HEK293 (cell line): ENCODE results near the gene MSI2.

Experiments
- CTCF ChIA-PET: fragments of 350-600 bp; formaldehyde crosslinking; extraction: SDS; loops from one replicate; lab custom pipeline; 2021; ENCODE audit warnings: antibody characterized with exemption; lab: Yijun Ruan, JAX
- POLR2A ChIA-PET: fragments of 300-600 bp; formaldehyde crosslinking; extraction: SDS; loops from one replicate; lab custom pipeline; 2020; ENCODE audit warnings: antibody characterized with exemption, inconsistent platforms; lab: Yijun Ruan, JAX
- H3K27ac ChIP-seq: fragments of 200-500 bp; sonication (Bioruptor generic); 2 replicates; pipeline ENCODE4 v1.5.1; 2014; ENCODE audit warnings: low read depth, low read length, control low read depth, inconsistent platforms; ENCODE audit errors: extremely low read depth
- H3K36me3 ChIP-seq, 2 experiments: fragments of 200-500 bp in 1 of 2; sonication (Bioruptor generic) in 1 of 2; 1 replicate in 1 of 2; 2 replicates in 1 of 2; pipeline ENCODE4 v1.5.1; 2014 to 2017; ENCODE audit warnings: inconsistent platforms in 2 of 2, low read length in 2 of 2; ENCODE audit not compliant: control insufficient read depth in 2 of 2, insufficient read depth in 1 of 2
- H3K4me1 ChIP-seq: fragments of 200-500 bp; sonication (Bioruptor generic); 2 replicates; pipeline ENCODE4 v1.5.1; 2014; ENCODE audit warnings: mild to moderate bottlenecking, low read length, inconsistent platforms; ENCODE audit not compliant: control insufficient read depth, insufficient read depth
- H3K4me3 ChIP-seq: 2 replicates; pipeline ENCODE4 v1.5.1; 2011; ENCODE audit warnings: low read depth, mild to moderate bottlenecking, control low read depth, low read length, moderate library complexity
- H3K9me3 ChIP-seq: fragments of 200-500 bp; sonication (Bioruptor generic); 2 replicates; pipeline ENCODE4 v1.5.1; 2014; ENCODE audit warnings: low read depth, low read length, inconsistent platforms; ENCODE audit not compliant: control insufficient read depth, insufficient read depth
- AEBP2 ChIP-seq: fragments of 450-650 bp; formaldehyde crosslinking; IDR thresholded peaks from 2 replicates; pipeline ENCODE4 v1.5.1; 2016; ENCODE audit warnings: missing biosample characterization, missing genetic modification characterization, borderline replicate concordance
- GFI1B ChIP-seq: fragments of 450-650 bp; formaldehyde crosslinking; IDR thresholded peaks from 2 replicates; pipeline ENCODE4 v1.5.1; 2016; ENCODE audit warnings: missing biosample characterization, missing genetic modification characterization
- GLI2 ChIP-seq: fragments of 450-650 bp; formaldehyde crosslinking; IDR thresholded peaks from 2 replicates; pipeline ENCODE4; 2017; ENCODE audit warnings: missing biosample characterization, missing genetic modification characterization, low read depth, borderline replicate concordance
- HOXC10 ChIP-seq: sonication (generic); formaldehyde crosslinking; IDR thresholded peaks from 2 replicates; pipeline ENCODE4 v1.8.1; 2023; ENCODE audit warnings: mild to moderate bottlenecking, missing genetic modification reagents
- KLF16 ChIP-seq: fragments of 450-650 bp; formaldehyde crosslinking; IDR thresholded peaks from 2 replicates; pipeline ENCODE4 v1.5.1; 2017; ENCODE audit warnings: missing biosample characterization, missing genetic modification characterization
- SP7 ChIP-seq: fragments of 450-650 bp; formaldehyde crosslinking; IDR thresholded peaks from 2 replicates; pipeline ENCODE4 v1.5.1; 2016; ENCODE audit warnings: missing biosample characterization, missing genetic modification characterization
- TRIM28 ChIP-seq: IDR thresholded peaks from 2 replicates; pipeline ENCODE4 v1.6.1; 2011; ENCODE audit warnings: low read length, control low read depth, borderline replicate concordance
- ZBTB21 ChIP-seq: fragments of 450-650 bp; formaldehyde crosslinking; IDR thresholded peaks from 2 replicates; pipeline ENCODE4 v1.5.1; 2017; ENCODE audit warnings: missing biosample characterization, missing genetic modification characterization
- ZBTB7A ChIP-seq: fragments of 450-650 bp; formaldehyde crosslinking; IDR thresholded peaks from 2 replicates; pipeline ENCODE4 v1.5.1; 2016; ENCODE audit warnings: low read depth, missing biosample characterization, missing genetic modification characterization
- ZEB2 ChIP-seq: fragments of 450-650 bp; formaldehyde crosslinking; IDR thresholded peaks from 2 replicates; pipeline ENCODE4 v1.5.1; 2016; ENCODE audit warnings: missing biosample characterization, missing genetic modification characterization
- ZIC2 ChIP-seq: fragments of 450-650 bp; formaldehyde crosslinking; IDR thresholded peaks from 2 replicates; pipeline ENCODE4 v1.5.1; 2016; ENCODE audit warnings: missing biosample characterization, missing genetic modification characterization
- ZNF23 ChIP-seq: fragments of 450-650 bp; formaldehyde crosslinking; IDR thresholded peaks from 2 replicates; pipeline ENCODE4 v1.5.1; 2016; ENCODE audit warnings: missing biosample characterization, missing genetic modification characterization, borderline replicate concordance
- ZNF239 ChIP-seq: fragments of 450-650 bp; formaldehyde crosslinking; IDR thresholded peaks from 2 replicates; pipeline ENCODE4 v1.5.1; 2016; ENCODE audit warnings: missing biosample characterization, missing genetic modification characterization
- ZNF274 ChIP-seq, 2 experiments: fragments of 200-500 bp in 1 of 2; fragments of 450-650 bp in 1 of 2; sonication (Bioruptor generic) in 1 of 2; formaldehyde crosslinking in 1 of 2; IDR thresholded peaks; 2 replicates each; pipeline versions ENCODE4 v1.5.1 to v1.6.1; 2014 to 2016; ENCODE audit warnings: borderline replicate concordance in 1 of 2, inconsistent platforms in 1 of 2, low read length in 1 of 2, missing biosample characterization in 1 of 2, missing genetic modification characterization in 1 of 2
- ZNF302 ChIP-seq: fragments of 450-650 bp; formaldehyde crosslinking; IDR thresholded peaks from 2 replicates; pipeline ENCODE4 v1.5.1; 2016; ENCODE audit warnings: missing biosample characterization, missing genetic modification characterization, low read depth
- ZNF423 ChIP-seq: fragments of 450-650 bp; formaldehyde crosslinking; IDR thresholded peaks from 2 replicates; pipeline ENCODE4 v1.5.1; 2016; ENCODE audit warnings: missing biosample characterization, missing genetic modification characterization
- ZNF473 ChIP-seq: fragments of 450-650 bp; formaldehyde crosslinking; IDR thresholded peaks from 2 replicates; pipeline ENCODE4 v1.5.1; 2017; ENCODE audit warnings: missing biosample characterization, missing genetic modification characterization
- ZNF48 ChIP-seq: fragments of 450-650 bp; formaldehyde crosslinking; IDR thresholded peaks from 2 replicates; pipeline ENCODE4 v1.5.1; 2016; ENCODE audit warnings: missing biosample characterization, missing genetic modification characterization
- ZNF488 ChIP-seq: fragments of 450-650 bp; formaldehyde crosslinking; IDR thresholded peaks from 2 replicates; pipeline ENCODE4 v1.5.1; 2016; ENCODE audit warnings: missing biosample characterization, missing genetic modification characterization
- ZNF514 ChIP-seq: fragments of 450-650 bp; formaldehyde crosslinking; IDR thresholded peaks from 2 replicates; pipeline ENCODE4 v1.5.1; 2016; ENCODE audit warnings: missing biosample characterization, missing genetic modification characterization
- ZNF621 ChIP-seq: fragments of 450-650 bp; formaldehyde crosslinking; IDR thresholded peaks from 2 replicates; pipeline ENCODE4 v1.5.1; 2017; ENCODE audit warnings: missing biosample characterization, missing genetic modification characterization
- ZNF658 ChIP-seq: fragments of 450-650 bp; formaldehyde crosslinking; IDR thresholded peaks from 2 replicates; pipeline ENCODE4; 2016; ENCODE audit warnings: missing biosample characterization, missing genetic modification characterization
- ZNF677 ChIP-seq: fragments of 450-650 bp; IDR thresholded peaks from 2 replicates; pipeline ENCODE4 v1.5.0; 2018; ENCODE audit warnings: missing biosample characterization, mild to moderate bottlenecking, missing genetic modification characterization, moderate library complexity
- ZNF76 ChIP-seq: fragments of 450-650 bp; formaldehyde crosslinking; IDR thresholded peaks from 2 replicates; pipeline ENCODE4; 2016; ENCODE audit warnings: low read depth, missing biosample characterization, missing genetic modification characterization, borderline replicate concordance
- TF ChIP-seq, protein P1 (sequence below): fragments of 450-650 bp; formaldehyde crosslinking; IDR thresholded peaks from 2 replicates; pipeline ENCODE4 v1.5.1; 2017; ENCODE audit warnings: missing biosample characterization, missing genetic modification characterization
- TF ChIP-seq, protein P2 (sequence below): fragments of 450-650 bp; formaldehyde crosslinking; IDR thresholded peaks from 2 replicates; pipeline ENCODE4 v1.5.1; 2017; ENCODE audit warnings: missing biosample characterization, missing genetic modification characterization

MSI2 gene

DNA sequence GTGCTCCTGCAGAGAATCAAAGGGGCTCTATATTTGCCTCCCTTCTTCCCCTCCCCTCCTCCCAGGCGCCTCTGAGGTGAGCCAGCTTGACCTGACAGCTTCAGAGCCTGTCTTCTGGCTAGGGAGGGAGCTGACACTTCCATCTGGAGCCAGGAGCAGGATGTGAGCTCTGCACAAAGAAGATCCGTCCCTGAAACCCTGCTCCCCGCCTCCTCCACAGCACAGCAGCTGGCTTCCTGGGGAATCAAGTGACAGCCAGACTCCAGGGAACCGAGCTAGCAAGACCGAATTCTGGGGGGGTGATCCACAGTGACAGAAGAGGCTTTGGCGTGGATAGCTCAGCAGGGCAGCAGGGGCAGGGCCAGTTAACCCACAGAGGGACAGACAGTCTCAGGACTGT is 451.6 kb downstream of the MSI2 start:
- no peak overlapping the region for H3K4me3 ChIP-seq
- CTCF ChIA-PET = interaction anchor here (0.8 to 2.1 kb wide), 5 partner anchors 36 to 463 kb away, joined by 3 to 9 read pairs (median 3); no protein-coding TSS in a partner anchor
- H3K4me1 ChIP-seq = no peaks in the 10 kb centered on the region
- H3K27ac ChIP-seq = no peak overlapping the region
- POLR2A ChIA-PET = no interaction called here
- no peaks in the 10 kb centered on the region for H3K36me3 ChIP-seq
- no peak for TF ChIP-seq ZNF677 (tag by site-specific recombination)
- no peak for TF ChIP-seq ZNF274 (IDR thresholded peaks at IDR 0.05; ENCODE audit: low read length)
- no peak for TF ChIP-seq ZNF274 (tag by site-specific recombination; IDR thresholded peaks at IDR 0.05; ENCODE audit: borderline replicate concordance)
- TF ChIP-seq ZNF514 (tag by site-specific recombination) = no peak
- TF ChIP-seq ZNF76 (tag by site-specific recombination) = no peak
- no peak for TF ChIP-seq ZNF621
- TF ChIP-seq ZBTB7A = no peak
- TF ChIP-seq ZNF23 = no peak
- TF ChIP-seq TRIM28 = no peak
- TF ChIP-seq ZNF473 (tag by site-specific recombination) = no peak
- no peaks in the 10 kb centered on the region for H3K9me3 ChIP-seq

DNA sequence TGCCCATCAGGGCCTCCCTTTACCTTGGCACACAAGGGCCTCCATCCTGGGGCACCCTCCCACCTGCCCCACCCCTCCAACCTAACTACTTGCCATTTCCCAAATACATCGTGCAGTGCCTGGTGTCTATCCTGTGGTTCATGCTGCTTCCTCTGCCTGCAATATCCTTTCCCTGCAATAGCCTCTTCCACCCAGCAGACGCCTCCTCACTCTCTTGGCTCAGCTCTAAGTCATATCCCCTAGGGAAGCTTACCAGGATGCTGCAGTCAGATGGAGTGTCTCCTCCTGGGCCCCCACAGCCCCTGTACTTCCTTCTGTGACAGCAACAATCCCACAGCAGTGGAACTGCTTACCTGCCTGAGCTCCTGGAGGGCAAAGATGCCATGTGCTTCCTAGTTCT is 452.1 kb downstream of the MSI2 start:
- Histone ChIP-seq H3K9me3 (no peaks in the 10 kb centered on the region), H3K4me3 (no peak overlapping the region), H3K4me1 (no peaks in the 10 kb centered on the region), H3K36me3 (no peaks in the 10 kb centered on the region), H3K27ac (no peak overlapping the region)
- CTCF ChIA-PET = interaction anchor here (0.8 to 2.1 kb wide), 5 partner anchors 36 to 406 kb away, joined by 3 to 9 read pairs (median 3); no protein-coding TSS in a partner anchor
- TF ChIP-seq ZEB2 (tag by site-specific recombination) = no peak
- no peak for TF ChIP-seq SP7
- no peak for TF ChIP-seq ZNF239
- no peak for TF ChIP-seq ZNF658 (tag by site-specific recombination)
- TF ChIP-seq GLI2 (tag by site-specific recombination) = no peak
- TF ChIP-seq KLF16 (tag by site-specific recombination) = no peak
- no peak for TF ChIP-seq ZBTB21
- no peak for TF ChIP-seq HOXC10 (CRISPR knock-in tag)
- TF ChIP-seq ZNF488 (tag by site-specific recombination) = no peak
- no peak for TF ChIP-seq ZNF423 (tag by site-specific recombination)
- TF ChIP-seq AEBP2 (tag by site-specific recombination) = no peak
- no peak for TF ChIP-seq ZNF48 (tag by site-specific recombination)
- no peak for TF ChIP-seq GFI1B (tag by site-specific recombination)
- TF ChIP-seq, protein P1, sequence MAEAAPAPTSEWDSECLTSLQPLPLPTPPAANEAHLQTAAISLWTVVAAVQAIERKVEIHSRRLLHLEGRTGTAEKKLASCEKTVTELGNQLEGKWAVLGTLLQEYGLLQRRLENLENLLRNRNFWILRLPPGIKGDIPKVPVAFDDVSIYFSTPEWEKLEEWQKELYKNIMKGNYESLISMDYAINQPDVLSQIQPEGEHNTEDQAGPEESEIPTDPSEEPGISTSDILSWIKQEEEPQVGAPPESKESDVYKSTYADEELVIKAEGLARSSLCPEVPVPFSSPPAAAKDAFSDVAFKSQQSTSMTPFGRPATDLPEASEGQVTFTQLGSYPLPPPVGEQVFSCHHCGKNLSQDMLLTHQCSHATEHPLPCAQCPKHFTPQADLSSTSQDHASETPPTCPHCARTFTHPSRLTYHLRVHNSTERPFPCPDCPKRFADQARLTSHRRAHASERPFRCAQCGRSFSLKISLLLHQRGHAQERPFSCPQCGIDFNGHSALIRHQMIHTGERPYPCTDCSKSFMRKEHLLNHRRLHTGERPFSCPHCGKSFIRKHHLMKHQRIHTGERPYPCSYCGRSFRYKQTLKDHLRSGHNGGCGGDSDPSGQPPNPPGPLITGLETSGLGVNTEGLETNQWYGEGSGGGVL (tag by site-specific recombination) = no peak
- TF ChIP-seq ZIC2 (tag by site-specific recombination) = no peak
- no peak for TF ChIP-seq ZNF302
- TF ChIP-seq, protein P2, sequence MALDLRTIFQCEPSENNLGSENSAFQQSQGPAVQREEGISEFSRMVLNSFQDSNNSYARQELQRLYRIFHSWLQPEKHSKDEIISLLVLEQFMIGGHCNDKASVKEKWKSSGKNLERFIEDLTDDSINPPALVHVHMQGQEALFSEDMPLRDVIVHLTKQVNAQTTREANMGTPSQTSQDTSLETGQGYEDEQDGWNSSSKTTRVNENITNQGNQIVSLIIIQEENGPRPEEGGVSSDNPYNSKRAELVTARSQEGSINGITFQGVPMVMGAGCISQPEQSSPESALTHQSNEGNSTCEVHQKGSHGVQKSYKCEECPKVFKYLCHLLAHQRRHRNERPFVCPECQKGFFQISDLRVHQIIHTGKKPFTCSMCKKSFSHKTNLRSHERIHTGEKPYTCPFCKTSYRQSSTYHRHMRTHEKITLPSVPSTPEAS (tag by site-specific recombination) = no peak
- POLR2A ChIA-PET = no interaction called here
